ENCODE measurements around the gene IGSF8. TPM values are rescaled to one million over a fixed set of nuclear protein-coding genes. Genes with fewer than 3 reads are reported as not detected.

The IGSF8 gene
- total RNA-seq, 1 donor from 2014 or later: 29.7 TPM

- intact Hi-C loops (cut with DNase I): no loop called here
- no peak for DNase-seq (ENCODE audit: low spot score)
Measured at GRCh38 chr1:160093069-160093395, 5.4 kb downstream of the IGSF8 start.

GRCh38 chr1:160092366-160093068 is 5.9 kb downstream of the IGSF8 start:
- intact Hi-C loops (cut with DNase I): no loop called here
- DNase-seq (ENCODE audit: low spot score): no peak

- intact Hi-C loops (cut with DNase I): no loop called here
- no peak for DNase-seq (ENCODE audit: low spot score)
Measured at GRCh38 chr1:160091666-160092223, 6.7 kb downstream of the IGSF8 start.

- no peak for DNase-seq (ENCODE audit: low spot score)
- intact Hi-C loops (cut with DNase I): no loop called here
Measured at GRCh38 chr1:160090760-160091159, 7.7 kb downstream of the IGSF8 start.

- intact Hi-C loops (cut with DNase I): loop anchor here (5.0 kb wide), 1 partner anchor 287 kb away; no protein-coding TSS in a partner anchor
- DNase-seq (ENCODE audit: low spot score): no peak
Measured at GRCh38 chr1:160089883-160090282, 8.5 kb downstream of the IGSF8 start.

- intact Hi-C loops (cut with DNase I): loop anchor here (5.0 kb wide), 1 partner anchor 290 kb away; no protein-coding TSS in a partner anchor
Measured at GRCh38 chr1:160087118-160087662, 11.2 kb downstream of the IGSF8 start.

GRCh38 chr1:160086456-160086892 is 11.9 kb downstream of the IGSF8 start:
- no peak for DNase-seq (ENCODE audit: low spot score)
- intact Hi-C loops (cut with DNase I): loop anchor here (5.0 kb wide), 1 partner anchor 291 kb away; no protein-coding TSS in a partner anchor

More at GRCh38 chr1:160087118-160087662, 11.2 kb downstream of the IGSF8 start:
- no peak for DNase-seq (ENCODE audit: low spot score)

- intact Hi-C loops (cut with DNase I): loop anchor here (5.0 kb wide), 1 partner anchor 291 kb away; no protein-coding TSS in a partner anchor
- peak; percentile 85 for DNase-seq (ENCODE audit: low spot score)
Measured at GRCh38 chr1:160085686-160086455, 12.5 kb downstream of the IGSF8 start.

GRCh38 chr1:160084771-160085321 is 13.6 kb downstream of the IGSF8 start:
- DNase-seq (ENCODE audit: low spot score): no peak
- intact Hi-C loops (cut with DNase I): loop anchor here (5.0 kb wide), 2 partner anchors 38 to 292 kb away; no protein-coding TSS in a partner anchor

- intact Hi-C loops (cut with DNase I): loop anchor here (5.0 kb wide), 1 partner anchor 37 kb away; no protein-coding TSS in a partner anchor
- DNase-seq (ENCODE audit: low spot score): peak; percentile 85
Measured at GRCh38 chr1:160083968-160084770, 14.2 kb downstream of the IGSF8 start.

- intact Hi-C loops (cut with DNase I): loop anchor here (5.0 kb wide), 1 partner anchor 36 kb away; no protein-coding TSS in a partner anchor
- DNase-seq (ENCODE audit: low spot score): no peak
Measured at GRCh38 chr1:160082926-160083325, 15.5 kb downstream of the IGSF8 start.

- intact Hi-C loops (cut with DNase I): loop anchor here (5.0 kb wide), 1 partner anchor 35 kb away; no protein-coding TSS in a partner anchor
- DNase-seq (ENCODE audit: low spot score): no peak
Measured at GRCh38 chr1:160082487-160082886, 15.9 kb downstream of the IGSF8 start.

- intact Hi-C loops (cut with DNase I): loop anchor here (5.0 kb wide), 1 partner anchor 34 kb away; no protein-coding TSS in a partner anchor
- DNase-seq (ENCODE audit: low spot score): no peak
Measured at GRCh38 chr1:160081261-160081936, 17.0 kb downstream of the IGSF8 start, which contains the start of gene KCNJ9. TSS of gene KCNJ9 (plus strand) at chr1:160081538. CDS start at chr1:160084031, 2,493 bp downstream.

- intact Hi-C loops (cut with DNase I): loop anchor here (5.0 kb wide), 1 partner anchor 33 kb away; no protein-coding TSS in a partner anchor
Measured at GRCh38 chr1:160080381-160081100, 17.9 kb downstream of the IGSF8 start.

GRCh38 chr1:160079448-160079847 is 19.0 kb downstream of the IGSF8 start:
- DNase-seq (ENCODE audit: low spot score): no peak
- intact Hi-C loops (cut with DNase I): no loop called here

More at GRCh38 chr1:160080381-160081100, 17.9 kb downstream of the IGSF8 start:
- DNase-seq (ENCODE audit: low spot score): no peak

- no peak for DNase-seq (ENCODE audit: low spot score)
- intact Hi-C loops (cut with DNase I): no loop called here
Measured at GRCh38 chr1:160078512-160079195, 19.8 kb downstream of the IGSF8 start.

GRCh38 chr1:160077486-160077885 is 20.9 kb downstream of the IGSF8 start:
- intact Hi-C loops (cut with DNase I): no loop called here

More at GRCh38 chr1:160077486-160077885, 20.9 kb downstream of the IGSF8 start:
- no peak for DNase-seq (ENCODE audit: low spot score)

Measured in cardiac septum (tissue), 1 donor.